H1 (cell line): ENCODE data around the gene MPDU1. TPM values are rescaled to one million over a fixed set of nuclear protein-coding genes. Genes with fewer than 3 reads are reported as not detected.

Experiments used
- CTCF ChIA-PET: fragments of 300-600 bp; sonication (Branson Sonifier 250); formaldehyde crosslinking; loops from one replicate; lab custom pipeline; 2021; ENCODE audit not compliant: partially characterized antibody; lab: Charles Lee
- POLR2A ChIA-PET: fragments of 300-600 bp; sonication (Branson Sonifier 250); formaldehyde crosslinking; loops from one replicate; lab custom pipeline; 2021; ENCODE audit warnings: inconsistent platforms; ENCODE audit not compliant: partially characterized antibody; lab: Charles Lee
- DNase-seq, 2 experiments: peaks; one replicate each; pipeline versions ENCODE4 v3.0.0 to v3.0.0-alpha.2; 2010 to 2022; ENCODE audit warnings: low spot score in 2 of 2, low read depth in 1 of 2, mixed read lengths in 1 of 2
- FAIRE-seq: peaks from 2 replicates; lab custom pipeline; 2011; peaks lifted over from hg19 to GRCh38; lab: Jason Lieb, UNC
- H2AFZ ChIP-seq: 2 replicates; pipeline ENCODE4 v1.8.1; 2012; ENCODE audit warnings: low read length, inconsistent platforms
- H2AK5ac ChIP-seq: 2 replicates; pipeline ENCODE4 v1.6.1; 2013; ENCODE audit warnings: low read depth, low read length
- H2BK120ac ChIP-seq: replicated peaks from 2 replicates; pipeline ENCODE3; 2013; ENCODE audit warnings: low read depth, low read length, inconsistent platforms
- H2BK12ac ChIP-seq: 2 replicates; pipeline ENCODE4 v1.6.1; 2013; ENCODE audit warnings: low read depth, low read length
- H2BK15ac ChIP-seq: 2 replicates; pipeline ENCODE4 v1.6.1; 2013; ENCODE audit warnings: low read length
- H2BK20ac ChIP-seq: 2 replicates; pipeline ENCODE4 v1.6.1; 2013; ENCODE audit warnings: low read length
- H2BK5ac ChIP-seq: 2 replicates; pipeline ENCODE4 v1.6.1; 2013; ENCODE audit warnings: low read depth, low read length
- H3K14ac ChIP-seq: 2 replicates; pipeline ENCODE4 v1.6.1; 2013; ENCODE audit warnings: inconsistent platforms; ENCODE audit not compliant: insufficient read length
- H3K18ac ChIP-seq: 2 replicates; pipeline ENCODE4 v1.6.1; 2013; ENCODE audit warnings: low read length; ENCODE audit errors: extremely low read depth
- H3K23ac ChIP-seq: 2 replicates; pipeline ENCODE4 v1.6.1; 2013; ENCODE audit warnings: inconsistent platforms; ENCODE audit not compliant: insufficient read length
- H3K23me2 ChIP-seq: 2 replicates; pipeline ENCODE4 v1.6.1; 2013; ENCODE audit warnings: low read depth, low read length
- H3K27ac ChIP-seq: 2 replicates; pipeline ENCODE4 v1.6.1; 2011; ENCODE audit warnings: low read depth, low read length, inconsistent platforms
- H3K27me3 ChIP-seq, 4 experiments: replicated peaks in 1 of 4; 1 replicate in 1 of 4; 2 replicates in 3 of 4; pipeline versions ENCODE4 v1.6.1 to v1.8.1; 2011 to 2013; ENCODE audit warnings: low read length in 3 of 4, mild to moderate bottlenecking in 3 of 4, inconsistent platforms in 2 of 4, mixed read lengths in 2 of 4, moderate library complexity in 1 of 4; ENCODE audit not compliant: control insufficient read depth in 3 of 4, insufficient read depth in 3 of 4; ENCODE audit errors: extremely low read depth in 1 of 4
- H3K36me3 ChIP-seq, 4 experiments: 2 replicates each; pipeline versions ENCODE4 v1.6.1 to v1.8.1; 2011 to 2013; ENCODE audit warnings: mild to moderate bottlenecking in 4 of 4, low read length in 3 of 4, moderate library complexity in 2 of 4, control low read depth in 1 of 4, inconsistent platforms in 1 of 4; ENCODE audit not compliant: insufficient read depth in 4 of 4, control insufficient read depth in 2 of 4
- H3K4ac ChIP-seq: replicated peaks from 2 replicates; pipeline ENCODE3; 2013; ENCODE audit warnings: low read length, low read depth, mixed read lengths, inconsistent platforms; ENCODE audit not compliant: insufficient read length
- H3K4me1 ChIP-seq, 4 experiments: replicated peaks in 1 of 4; 1 replicate in 1 of 4; 2 replicates in 3 of 4; pipeline versions ENCODE4 v1.6.1 to v1.8.1; 2011 to 2013; ENCODE audit warnings: low read length in 3 of 4, inconsistent platforms in 2 of 4, mixed read lengths in 1 of 4; ENCODE audit not compliant: insufficient read depth in 4 of 4, control insufficient read depth in 3 of 4
- H3K4me2 ChIP-seq, 2 experiments: 2 replicates each; pipeline versions ENCODE4 v1.6.1 to v1.8.1; 2011 to 2013; ENCODE audit warnings: low read depth in 2 of 2, low read length in 2 of 2, control low read depth in 1 of 2, inconsistent platforms in 1 of 2, mild to moderate bottlenecking in 1 of 2; ENCODE audit not compliant: insufficient read depth in 1 of 2
- H3K4me3 ChIP-seq, 4 experiments: fragments of 200-600, 300-600 bp in 1 of 4; sonication (generic), shearing (Covaris generic), sonication (Bioruptor Twin) in 1 of 4; 2 replicates each; pipeline versions ENCODE4 v1.5.1 to v1.8.1; 2011 to 2016; ENCODE audit warnings: low read length in 4 of 4, low read depth in 3 of 4, control low read depth in 2 of 4, inconsistent platforms in 2 of 4, mild to moderate bottlenecking in 2 of 4, mixed read lengths in 1 of 4, moderate library complexity in 1 of 4; ENCODE audit not compliant: insufficient read depth in 2 of 4; ENCODE audit errors: extremely low read depth in 1 of 4
- H3K56ac ChIP-seq: replicated peaks from 2 replicates; pipeline ENCODE3; 2013; ENCODE audit warnings: low read depth, mild to moderate bottlenecking, mixed read lengths, low read length, inconsistent platforms; ENCODE audit not compliant: insufficient read length
- H3K79me1 ChIP-seq: 2 replicates; pipeline ENCODE4 v1.6.1; 2013; ENCODE audit warnings: low read depth, low read length, control low read depth
- H3K79me2 ChIP-seq, 2 experiments: 2 replicates each; pipeline versions ENCODE4 v1.6.1 to v1.8.1; 2012 to 2013; ENCODE audit warnings: low read length in 2 of 2, mild to moderate bottlenecking in 2 of 2, inconsistent platforms in 1 of 2; ENCODE audit not compliant: insufficient read depth in 2 of 2, control insufficient read depth in 1 of 2
- H3K9ac ChIP-seq, 4 experiments: replicated peaks in 1 of 4; 1 replicate in 1 of 4; 2 replicates in 3 of 4; pipeline versions ENCODE4 v1.6.1 to v1.8.1; 2011 to 2013; ENCODE audit warnings: low read depth in 3 of 4, low read length in 3 of 4, control low read depth in 2 of 4, mild to moderate bottlenecking in 2 of 4, moderate library complexity in 2 of 4, inconsistent platforms in 1 of 4; ENCODE audit errors: extremely low read depth in 1 of 4
- H3K9me3 ChIP-seq, 2 experiments: 2 replicates each; pipeline versions ENCODE4 v1.6.1 to v1.8.1; 2012 to 2013; ENCODE audit warnings: mild to moderate bottlenecking in 2 of 2, moderate library complexity in 2 of 2, control low read depth in 1 of 2, inconsistent platforms in 1 of 2, low read depth in 1 of 2, low read length in 1 of 2, mixed read lengths in 1 of 2; ENCODE audit not compliant: insufficient read depth in 2 of 2
- H4K20me1 ChIP-seq, 2 experiments: replicated peaks in 1 of 2; 2 replicates each; pipeline versions ENCODE3 to v1.8.1; 2011 to 2013; ENCODE audit warnings: inconsistent platforms in 2 of 2, low read length in 2 of 2, mild to moderate bottlenecking in 1 of 2; ENCODE audit not compliant: insufficient read depth in 2 of 2, control insufficient read depth in 1 of 2
- H4K5ac ChIP-seq: 2 replicates; pipeline ENCODE4 v1.6.1; 2013; ENCODE audit warnings: low read length, low read depth, mixed read lengths, inconsistent platforms; ENCODE audit not compliant: insufficient read length
- H4K8ac ChIP-seq: 2 replicates; pipeline ENCODE4 v1.8.0; 2013; ENCODE audit warnings: mild to moderate bottlenecking, moderate library complexity, low read length, inconsistent platforms; ENCODE audit not compliant: insufficient read depth; ENCODE audit errors: extremely low read depth
- H4K91ac ChIP-seq: replicated peaks from 2 replicates; pipeline ENCODE3; 2013; ENCODE audit warnings: low read length, mixed read lengths, inconsistent platforms; ENCODE audit not compliant: insufficient read length
- KDM5A ChIP-seq: fragments of 200-600 bp; IDR thresholded peaks from 2 replicates; pipeline ENCODE4 v1.7.1; 2012; ENCODE audit warnings: mild to moderate bottlenecking, low read length, inconsistent platforms, mixed read lengths
- RFX5 ChIP-seq: IDR thresholded peaks from 2 replicates; pipeline ENCODE4 v1.6.1; 2011; ENCODE audit warnings: low read depth, low read length, improper control_type of control experiment, borderline replicate concordance
- SAP30 ChIP-seq: fragments of 300-600 bp; sonication (generic); IDR thresholded peaks from 2 replicates; pipeline ENCODE4 v1.7.1; 2012; ENCODE audit warnings: low read length, moderate library complexity, mild to moderate bottlenecking, inconsistent platforms; ENCODE audit not compliant: insufficient read depth, insufficient replicate concordance
- SIN3A ChIP-seq, 2 experiments: IDR thresholded peaks in 1 of 2; conservative IDR thresholded peaks in 1 of 2; 2 replicates each; pipeline ENCODE4 v1.6.1; 2011 to 2012; ENCODE audit warnings: low read length in 2 of 2, improper control_type of control experiment in 1 of 2, low read depth in 1 of 2, mild to moderate bottlenecking in 1 of 2
- SIRT6 ChIP-seq: IDR thresholded peaks from one replicate; pipeline ENCODE4 v1.7.1; 2012; ENCODE audit warnings: low read length, inconsistent platforms
- SP2 ChIP-seq: IDR thresholded peaks from 2 replicates; pipeline ENCODE4 v1.6.1; 2012; ENCODE audit warnings: mild to moderate bottlenecking, low read length, inconsistent platforms
- SP4 ChIP-seq: IDR thresholded peaks from 2 replicates; pipeline ENCODE4 v1.6.1; 2012; ENCODE audit warnings: low read length, inconsistent platforms
- TCF12 ChIP-seq: IDR thresholded peaks from 2 replicates; pipeline ENCODE4 v1.6.1; 2011; ENCODE audit warnings: low read depth, mild to moderate bottlenecking, low read length
- ZNF274 ChIP-seq: IDR thresholded peaks from 2 replicates; pipeline ENCODE4 v1.7.0; 2012; ENCODE audit warnings: low read length, borderline replicate concordance; ENCODE audit errors: extremely low read depth
- WGBS, 2 experiments: shearing (Covaris generic) in 1 of 2; methylation state at CpG; one replicate each; pipeline versions ENCODE4 v1.1.6 to v1.1.7; 2013 to 2015; ENCODE audit warnings: low lambda C conversion rate in 2 of 2, mixed read lengths in 2 of 2, inconsistent platforms in 1 of 2, low coverage in 1 of 2, missing lambda C conversion rate in 1 of 2; ENCODE audit not compliant: insufficient replicate concordance in 2 of 2, insufficient coverage in 1 of 2, insufficient read length in 1 of 2; ENCODE audit errors: extremely low coverage in 1 of 2, missing lambda C conversion rate in 1 of 2; 5-methylcytosine and 5-hydroxymethylcytosine counted together
- polyA plus RNA-seq, 7 experiments: library from polyadenylated mRNA; depleted of rRNA in 3 of 7; stranded (reverse) in 5 of 7; unstranded in 2 of 7; fragments of >200 nt in 5 of 7; fragments of 200-250 nt in 2 of 7; gene quantifications; 1 replicate in 5 of 7; 2 replicates in 1 of 7; 4 replicates in 1 of 7; pipeline versions ENCODE4 v1.2.1 to v1.2.3, GENCODE V29; 2011 to 2013; ENCODE audit warnings: missing spikeins in 2 of 7, mixed read lengths in 2 of 7
- total RNA-seq: library from RNA; stranded (reverse); fragmentation: NEBNext Ultra II Directional; extraction: Animal tissue kit (Norgen Biotek cat#: 25700); gene quantifications from 2 replicates; pipeline ENCODE4 v1.2.1, GENCODE V29; 2021
- TF ChIP-seq, protein P1 (sequence below): IDR thresholded peaks from 2 replicates; pipeline ENCODE4 v1.6.1; 2011; ENCODE audit warnings: low read depth, mild to moderate bottlenecking, low read length; ENCODE audit not compliant: insufficient read depth
- TF ChIP-seq, protein P2 (sequence below): IDR thresholded peaks from 2 replicates; pipeline ENCODE4 v1.6.1; 2012; ENCODE audit warnings: inconsistent platforms
- TF ChIP-seq, protein P3 (sequence below): IDR thresholded peaks from 2 replicates; pipeline ENCODE4 v1.6.1; 2011; ENCODE audit warnings: low read length, improper control_type of control experiment

MPDU1 gene
- total and polyA plus RNA-seq, 2 of the 8 experiments (the other 6 are each of a cell fraction or from before 2014, with no cell fraction given): 63.2 to 142 TPM

DNA sequence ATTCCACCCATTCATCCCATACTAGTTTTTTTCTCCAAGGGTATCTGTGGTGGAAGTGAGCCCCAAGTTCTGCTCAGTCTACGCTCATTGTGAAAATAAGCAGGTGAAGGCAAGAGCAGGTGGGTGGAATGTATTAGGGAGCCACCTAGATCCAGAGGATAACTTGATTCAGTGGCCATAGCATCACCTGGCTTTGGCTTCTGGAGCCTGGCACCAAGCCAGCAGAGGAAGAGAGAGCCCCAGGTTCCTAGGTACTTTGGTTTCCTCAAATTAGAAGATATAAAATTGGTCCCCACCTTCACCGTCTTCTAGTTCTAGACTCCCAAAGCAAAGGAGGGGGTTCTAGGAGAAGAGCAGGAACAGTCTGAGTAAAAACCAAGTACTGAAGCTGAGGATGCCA is 27.0 kb downstream of the MPDU1 start:
- Histone ChIP-seq H2BK15ac (no peak overlapping the region), H3K79me1 (peaks cover 20% of the 10 kb centered on the region), H3K56ac (no peak overlapping the region), H4K20me1 (peaks cover 0 to 14% of the 10 kb centered on the region in 2 experiments), H2BK5ac (no peak overlapping the region), H3K4me2 (no peak overlapping the region), H3K79me2 (peaks cover 4 to 49% of the 10 kb centered on the region in 2 experiments; a peak in 3 of 4 replicates), H3K27me3 (no peaks in the 10 kb centered on the region), H3K23ac (no peak overlapping the region), H2BK12ac (no peak overlapping the region), H2BK120ac (no peak overlapping the region), H3K36me3 (peaks cover 0 to 19% (median 2%) of the 10 kb centered on the region in 4 experiments; a peak in 5 of 8 replicates), H4K91ac (no peak overlapping the region), H3K9ac (no peak overlapping the region), H3K4me3 (no peak overlapping the region), H3K9me3 (no peaks in the 10 kb centered on the region), H4K5ac (no peak overlapping the region), H3K4ac (no peak overlapping the region), H4K8ac (no peak overlapping the region), H2AK5ac (no peak overlapping the region), H3K18ac (no peak overlapping the region), H2BK20ac (no peak overlapping the region), H2AFZ (no peak overlapping the region), H3K27ac (no peak overlapping the region), H3K14ac (no peak overlapping the region), H3K23me2 (peaks cover 6% of the 10 kb centered on the region), H3K4me1 (peaks cover 0 to 5% (median 1%) of the 10 kb centered on the region in 4 experiments; a peak in 4 of 7 replicates)
- FAIRE-seq (no peak), DNase-seq (no peak)
- 95% methylated on average over 2 of the region's 2 CpGs; no CpG with 5 or more reads in 1 of the 2 experiments for WGBS, 2 experiments
- CTCF ChIA-PET: interaction anchor here (0.5 to 1.3 kb wide), 5 partner anchors 8 to 77 kb away, joined by 3 to 4 read pairs (median 3); partner anchors contain the start of genes SAT2, TP53 and WRAP53
- POLR2A ChIA-PET: interaction anchor here (1.3 to 79.4 kb wide), 4 partner anchors 16 to 56 kb away, joined by 3 to 2272 read pairs (median 6); partner anchors contain the start of genes ATP1B2, CD68, TP53 and WRAP53
- TF ChIP-seq SP2 (no peak), SP4 (no peak), SIN3A (conservative IDR thresholded peaks at IDR 0.05 in 1 of 2, IDR thresholded peaks at IDR 0.05 in 1 of 2; ENCODE audit: low read depth in 1 of 2, low read length in 2 of 2) (no peak), SIRT6 (no peak), TCF12 (no peak), RFX5 (no peak), SAP30 (no peak), KDM5A (no peak), ZNF274 (no peak)
- TF ChIP-seq, protein P1, sequence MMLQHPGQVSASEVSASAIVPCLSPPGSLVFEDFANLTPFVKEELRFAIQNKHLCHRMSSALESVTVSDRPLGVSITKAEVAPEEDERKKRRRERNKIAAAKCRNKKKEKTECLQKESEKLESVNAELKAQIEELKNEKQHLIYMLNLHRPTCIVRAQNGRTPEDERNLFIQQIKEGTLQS: no peak
- TF ChIP-seq, protein P2, sequence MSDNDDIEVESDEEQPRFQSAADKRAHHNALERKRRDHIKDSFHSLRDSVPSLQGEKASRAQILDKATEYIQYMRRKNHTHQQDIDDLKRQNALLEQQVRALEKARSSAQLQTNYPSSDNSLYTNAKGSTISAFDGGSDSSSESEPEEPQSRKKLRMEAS: no peak
- TF ChIP-seq, protein P3, sequence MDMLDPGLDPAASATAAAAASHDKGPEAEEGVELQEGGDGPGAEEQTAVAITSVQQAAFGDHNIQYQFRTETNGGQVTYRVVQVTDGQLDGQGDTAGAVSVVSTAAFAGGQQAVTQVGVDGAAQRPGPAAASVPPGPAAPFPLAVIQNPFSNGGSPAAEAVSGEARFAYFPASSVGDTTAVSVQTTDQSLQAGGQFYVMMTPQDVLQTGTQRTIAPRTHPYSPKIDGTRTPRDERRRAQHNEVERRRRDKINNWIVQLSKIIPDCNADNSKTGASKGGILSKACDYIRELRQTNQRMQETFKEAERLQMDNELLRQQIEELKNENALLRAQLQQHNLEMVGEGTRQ: no peak
